H1 (cell line): Measurements from ENCODE around the gene STX19.

Experiments used
- CTCF ChIP-seq, 3 experiments: IDR thresholded peaks; 1 replicate in 2 of 3; 2 replicates in 1 of 3; pipeline versions ENCODE4 v1.5.1 to v1.6.1; 2011; ENCODE audit warnings: low read length in 3 of 3, mild to moderate bottlenecking in 3 of 3, inconsistent platforms in 2 of 3, low read depth in 1 of 3, moderate library complexity in 1 of 3; ENCODE audit not compliant: insufficient read depth in 1 of 3; ENCODE audit errors: control extremely low read depth in 1 of 3
- EZH2 ChIP-seq: fragments of 200-600 bp; sonication (generic); IDR thresholded peaks from 2 replicates; pipeline ENCODE4 v1.7.1; 2012; ENCODE audit warnings: low read depth, mild to moderate bottlenecking, moderate library complexity, low read length, inconsistent platforms; ENCODE audit not compliant: severe bottlenecking
- HDAC6 ChIP-seq: IDR thresholded peaks from one replicate; pipeline ENCODE4 v1.7.1; 2012; ENCODE audit warnings: low read depth, mild to moderate bottlenecking, inconsistent platforms, low read length, moderate library complexity
- KDM1A ChIP-seq: fragments of 200-600, 300-600 bp; sonication (generic); IDR thresholded peaks from 2 replicates; pipeline ENCODE4 v1.7.1; 2016; ENCODE audit warnings: mild to moderate bottlenecking, low read length, borderline replicate concordance
- MAFK ChIP-seq: IDR thresholded peaks from 2 replicates; pipeline ENCODE4 v1.6.1; 2012; ENCODE audit warnings: low read depth, mild to moderate bottlenecking, improper control_type of control experiment, low read length
- POLR2A ChIP-seq, 2 experiments: IDR thresholded peaks; 1 replicate in 1 of 2; 2 replicates in 1 of 2; pipeline ENCODE4 v1.6.1; 2011; ENCODE audit warnings: low read depth in 2 of 2, low read length in 2 of 2, mild to moderate bottlenecking in 2 of 2; ENCODE audit errors: control extremely low read depth in 1 of 2
- TF ChIP-seq, protein P1 (sequence below): IDR thresholded peaks from 2 replicates; pipeline ENCODE4 v1.6.1; 2011; ENCODE audit warnings: low read length, improper control_type of control experiment
- TF ChIP-seq, protein P2 (sequence below): IDR thresholded peaks from 2 replicates; pipeline ENCODE4 v1.6.1; 2012; ENCODE audit warnings: inconsistent platforms

DNA sequence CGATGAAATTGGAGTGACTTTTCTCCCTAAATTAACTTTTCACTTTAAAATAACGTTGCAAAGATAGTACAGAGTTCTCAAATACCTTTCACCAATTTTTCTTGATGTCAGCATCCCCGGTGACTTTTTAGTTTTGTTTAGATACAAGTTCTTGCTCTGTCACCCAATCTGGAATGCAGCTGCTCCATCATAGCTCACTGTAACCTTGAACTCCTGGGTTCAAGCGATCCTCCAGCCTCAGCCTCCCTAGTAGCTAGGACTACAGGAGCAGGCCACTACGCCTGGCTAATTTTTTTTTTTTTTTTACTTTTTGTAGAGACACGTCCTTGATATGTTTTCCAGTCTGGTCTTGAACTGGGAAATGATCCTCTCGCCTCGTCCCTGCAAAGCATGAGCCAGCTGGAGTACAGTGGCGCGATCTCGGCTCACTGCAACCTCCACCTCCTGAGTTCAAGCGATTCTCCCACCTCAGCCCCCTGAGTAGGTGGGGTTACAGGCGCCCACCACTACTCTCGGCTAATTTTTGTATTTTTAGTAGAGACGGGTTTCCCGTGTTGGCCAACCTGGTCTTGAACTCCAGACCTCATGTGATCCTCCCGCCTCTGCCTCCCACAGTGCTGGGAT, 35.2 kb upstream of the STX19 start:
- TF ChIP-seq CTCF (IDR thresholded peaks at IDR 0.05; ENCODE audit: control extremely low read depth in 1 of 3, insufficient read depth in 1 of 3, low read depth in 1 of 3, low read length in 3 of 3) (no peak), KDM1A (no peak), EZH2 (no peak), POLR2A (IDR thresholded peaks at IDR 0.05; ENCODE audit: control extremely low read depth in 1 of 2, low read depth in 2 of 2, low read length in 2 of 2) (no peak), HDAC6 (no peak), MAFK (no peak)
- TF ChIP-seq, protein P1, sequence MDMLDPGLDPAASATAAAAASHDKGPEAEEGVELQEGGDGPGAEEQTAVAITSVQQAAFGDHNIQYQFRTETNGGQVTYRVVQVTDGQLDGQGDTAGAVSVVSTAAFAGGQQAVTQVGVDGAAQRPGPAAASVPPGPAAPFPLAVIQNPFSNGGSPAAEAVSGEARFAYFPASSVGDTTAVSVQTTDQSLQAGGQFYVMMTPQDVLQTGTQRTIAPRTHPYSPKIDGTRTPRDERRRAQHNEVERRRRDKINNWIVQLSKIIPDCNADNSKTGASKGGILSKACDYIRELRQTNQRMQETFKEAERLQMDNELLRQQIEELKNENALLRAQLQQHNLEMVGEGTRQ, result no peak
- TF ChIP-seq, protein P2, sequence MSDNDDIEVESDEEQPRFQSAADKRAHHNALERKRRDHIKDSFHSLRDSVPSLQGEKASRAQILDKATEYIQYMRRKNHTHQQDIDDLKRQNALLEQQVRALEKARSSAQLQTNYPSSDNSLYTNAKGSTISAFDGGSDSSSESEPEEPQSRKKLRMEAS, result no peak
